Stimulated activated CD8-positive, alpha-beta memory T cell treated with anti-CD3 and anti-CD28 coated beads, Interleukin-4, amount 100 ng/mL, for 48 hours (primary cell): ENCODE results near the gene XYLT1.
A peak's percentile ranks its signal among the peaks of the same experiment; 100 is the strongest.

ENCODE experiments used
- DNase-seq: peaks from one replicate; pipeline ENCODE4 v3.0.0-alpha.2; 2020

Gene XYLT1

GRCh38 chr16:17392857-17393692 is 77.7 kb downstream of the XYLT1 start:
- DNase-seq = no peak

- no peak for DNase-seq
Measured at GRCh38 chr16:17392127-17392856, 78.5 kb downstream of the XYLT1 start.

DNA sequence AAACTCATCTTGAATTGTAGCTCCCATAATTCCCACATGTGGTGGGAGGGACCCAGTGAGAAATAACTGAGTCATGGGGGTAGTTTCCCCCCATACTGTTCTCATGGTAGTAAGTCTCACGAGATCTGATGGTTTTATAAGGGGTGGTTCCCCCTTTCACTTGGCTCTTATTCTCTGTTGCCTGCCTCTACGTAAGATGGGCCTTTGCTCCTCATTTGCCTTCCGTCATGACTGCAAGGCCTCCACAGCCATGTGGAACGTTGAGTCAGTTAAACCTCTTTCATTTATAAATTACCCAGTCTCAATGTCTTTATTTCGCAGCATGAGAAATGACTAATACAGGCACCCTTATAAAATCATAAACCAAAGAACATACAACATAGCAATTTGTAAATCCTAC is 79.0 kb downstream of the XYLT1 start:
- DNase-seq = no peak

DNA sequence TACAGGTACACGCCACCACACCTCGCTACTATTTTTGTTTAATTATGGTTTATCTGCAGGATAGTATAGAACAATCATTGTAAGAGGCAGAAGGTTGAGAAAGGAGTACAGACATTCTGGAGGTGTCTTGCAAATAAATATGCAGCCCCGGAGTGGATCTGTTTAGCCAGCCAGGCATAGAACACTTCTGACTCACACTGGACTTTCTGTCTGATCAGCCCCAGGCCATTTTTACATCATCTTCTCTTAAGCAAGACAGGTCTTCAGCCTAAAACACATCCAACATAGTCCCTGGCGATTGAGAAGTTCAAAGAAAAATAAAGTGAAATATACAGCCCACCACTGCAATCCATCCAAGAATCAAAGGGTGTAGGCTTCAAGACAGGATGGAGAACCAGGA is 81.4 kb downstream of the XYLT1 start:
- no peak for DNase-seq

GRCh38 chr16:17387256-17387655 is 83.5 kb downstream of the XYLT1 start:
- no peak for DNase-seq

DNA sequence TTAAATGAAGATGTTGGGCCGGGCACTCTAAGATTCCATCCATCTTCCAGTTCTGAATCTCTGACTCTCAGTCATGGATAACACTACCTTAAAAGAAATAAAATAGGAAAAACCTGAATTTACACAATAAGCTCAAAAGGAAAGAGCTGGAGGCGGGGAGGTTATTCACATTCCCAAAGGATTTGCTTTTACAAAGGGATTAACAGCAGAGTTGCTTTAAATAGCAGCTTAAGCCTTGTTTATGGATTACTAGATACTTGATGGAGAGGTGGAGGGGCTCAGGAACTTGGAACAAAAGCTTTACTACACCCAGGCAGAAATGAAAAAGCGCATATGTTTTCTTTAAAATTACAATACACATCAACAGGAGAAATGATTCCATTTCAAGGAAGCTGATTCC is 84.5 kb downstream of the XYLT1 start:
- no peak for DNase-seq

DNA sequence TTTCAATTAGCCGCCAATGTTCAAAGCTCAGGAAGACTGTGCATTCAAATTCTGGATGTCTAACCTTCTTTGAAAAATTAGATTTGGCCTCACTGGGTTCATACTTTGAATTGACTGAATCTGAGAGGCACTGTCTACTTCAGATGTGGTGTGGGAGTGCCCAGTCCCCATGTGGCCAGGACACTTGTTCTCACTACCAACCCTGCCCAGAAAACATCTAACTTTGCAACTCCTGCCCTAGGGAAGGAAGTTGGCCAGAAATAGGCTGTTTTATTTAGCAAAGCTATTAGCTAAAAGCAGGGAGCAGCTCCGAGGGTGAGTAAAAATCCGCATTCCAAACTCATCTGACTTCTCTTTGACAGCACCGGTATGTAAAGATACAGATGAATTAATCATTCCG is 86.3 kb downstream of the XYLT1 start:
- DNase-seq = no peak

DNA sequence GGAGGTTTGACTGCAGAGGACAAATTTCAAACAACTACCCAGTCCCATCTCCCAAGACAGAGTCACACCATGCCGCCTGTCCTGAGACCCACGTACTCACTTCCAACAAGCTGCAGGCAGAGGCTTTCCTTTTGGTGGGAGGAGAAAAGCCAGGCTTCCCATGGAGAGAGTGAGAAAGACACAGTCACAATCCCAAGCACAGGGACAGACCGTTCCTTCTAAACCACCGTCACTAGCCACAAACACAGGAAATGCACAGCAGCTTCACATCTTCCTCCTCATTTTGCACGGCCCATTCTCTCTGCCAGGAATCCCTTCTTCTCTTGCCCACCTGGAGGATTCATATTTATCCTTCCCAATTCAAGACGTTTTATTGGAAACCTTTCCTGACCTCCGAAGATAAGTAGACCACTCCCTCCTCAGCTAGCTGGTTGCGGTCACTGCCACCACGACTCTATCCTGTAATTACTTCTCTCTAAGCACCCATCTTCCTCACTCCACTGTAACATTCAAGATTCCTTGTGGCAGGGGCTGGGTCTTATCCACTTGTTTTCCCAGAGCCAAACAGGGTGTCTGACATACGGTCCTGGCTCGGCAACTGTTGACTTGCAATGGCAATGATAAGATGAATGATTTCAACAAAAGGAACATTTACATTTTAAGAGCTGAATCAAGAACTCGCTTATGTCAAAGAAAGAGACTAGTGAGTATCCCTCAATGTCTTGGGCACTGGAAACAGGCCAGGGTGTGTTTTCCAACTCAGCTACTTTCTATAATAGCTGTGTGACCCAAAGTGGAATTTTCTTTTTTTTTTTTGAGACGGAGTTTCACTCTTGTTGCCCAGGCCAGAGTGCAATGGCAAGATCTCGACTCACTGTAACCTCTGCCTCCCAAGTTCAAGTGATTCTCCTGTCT is 87.6 kb downstream of the XYLT1 start:
- DNase-seq = no peak

DNA sequence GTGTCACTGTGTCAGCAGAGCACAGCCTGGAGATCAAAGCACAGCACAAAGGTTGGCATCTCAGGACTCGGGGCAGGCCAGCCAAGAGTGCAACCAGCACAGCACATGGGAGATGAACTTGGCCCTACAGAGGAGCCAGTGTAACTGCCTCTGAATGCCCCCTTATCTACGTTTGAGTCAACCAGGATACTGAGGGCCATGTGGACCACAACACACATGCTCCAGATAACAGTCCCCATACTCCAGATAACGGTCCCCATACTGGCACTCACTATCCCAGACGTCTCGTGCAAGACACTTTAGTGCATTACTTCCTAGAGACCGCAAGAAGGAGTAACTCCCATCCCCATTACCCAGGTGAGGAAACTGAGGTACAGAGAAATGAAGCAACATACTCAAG is 88.2 kb downstream of the XYLT1 start:
- no peak for DNase-seq

DNA sequence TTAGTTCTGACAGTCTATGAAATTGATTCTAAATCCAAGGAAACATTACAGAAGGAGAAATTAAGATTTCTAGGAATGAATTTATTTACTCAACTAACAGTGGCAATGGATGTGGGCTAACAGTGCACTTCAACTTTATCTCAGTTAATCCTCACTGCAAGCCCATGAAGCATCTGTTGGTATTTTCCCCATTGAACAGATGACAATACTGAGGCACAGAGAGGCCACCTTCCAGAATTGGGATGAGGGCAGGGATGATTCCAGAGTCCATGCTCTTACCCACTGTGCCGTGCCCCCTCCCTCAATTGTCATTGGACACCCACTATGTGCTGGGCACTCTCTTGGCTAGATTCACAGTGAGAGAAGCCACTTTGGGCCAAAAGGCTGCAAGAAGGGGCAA is 89.0 kb downstream of the XYLT1 start:
- no peak for DNase-seq

DNA sequence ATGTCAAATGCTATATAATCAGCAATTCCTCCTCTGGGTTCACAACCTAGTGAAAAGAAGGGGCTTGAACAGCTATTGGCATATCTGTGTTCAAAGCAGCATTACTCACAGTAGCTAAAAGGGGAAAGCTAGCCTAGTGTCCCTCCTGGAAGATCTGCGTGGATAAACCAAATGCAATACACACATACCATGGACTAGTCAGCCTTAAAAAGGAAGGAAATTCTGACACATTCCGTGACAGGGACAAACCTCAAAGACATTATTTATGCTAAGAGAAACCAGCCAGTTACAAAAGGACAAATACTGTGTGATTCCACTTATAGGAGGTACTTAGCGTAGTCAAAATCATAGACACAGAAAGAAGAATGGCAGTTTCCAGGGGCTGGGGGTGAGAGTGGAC is 90.1 kb downstream of the XYLT1 start:
- no peak for DNase-seq

DNA sequence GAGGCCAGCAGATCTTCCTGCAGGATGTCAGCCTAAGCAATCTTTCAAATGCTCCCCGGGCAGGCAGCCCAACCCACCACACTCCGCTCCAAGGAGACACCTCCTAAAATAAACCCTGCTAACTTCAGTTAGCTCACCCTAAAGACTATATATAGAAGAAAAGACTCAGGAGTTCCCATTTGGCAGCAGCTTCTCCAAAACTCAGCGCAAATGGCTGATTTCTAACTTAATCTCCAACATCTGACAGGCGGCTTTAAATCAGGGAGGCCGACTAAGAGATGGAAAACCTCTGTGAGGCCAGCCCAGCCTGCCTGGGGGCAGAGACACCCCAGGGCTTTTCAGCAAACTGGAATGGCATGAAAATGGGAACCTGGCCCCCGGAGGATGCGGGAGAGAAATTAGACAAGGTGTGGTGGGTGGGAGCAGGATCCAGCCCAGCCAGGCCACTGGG is 91.6 kb downstream of the XYLT1 start:
- no peak for DNase-seq

DNA sequence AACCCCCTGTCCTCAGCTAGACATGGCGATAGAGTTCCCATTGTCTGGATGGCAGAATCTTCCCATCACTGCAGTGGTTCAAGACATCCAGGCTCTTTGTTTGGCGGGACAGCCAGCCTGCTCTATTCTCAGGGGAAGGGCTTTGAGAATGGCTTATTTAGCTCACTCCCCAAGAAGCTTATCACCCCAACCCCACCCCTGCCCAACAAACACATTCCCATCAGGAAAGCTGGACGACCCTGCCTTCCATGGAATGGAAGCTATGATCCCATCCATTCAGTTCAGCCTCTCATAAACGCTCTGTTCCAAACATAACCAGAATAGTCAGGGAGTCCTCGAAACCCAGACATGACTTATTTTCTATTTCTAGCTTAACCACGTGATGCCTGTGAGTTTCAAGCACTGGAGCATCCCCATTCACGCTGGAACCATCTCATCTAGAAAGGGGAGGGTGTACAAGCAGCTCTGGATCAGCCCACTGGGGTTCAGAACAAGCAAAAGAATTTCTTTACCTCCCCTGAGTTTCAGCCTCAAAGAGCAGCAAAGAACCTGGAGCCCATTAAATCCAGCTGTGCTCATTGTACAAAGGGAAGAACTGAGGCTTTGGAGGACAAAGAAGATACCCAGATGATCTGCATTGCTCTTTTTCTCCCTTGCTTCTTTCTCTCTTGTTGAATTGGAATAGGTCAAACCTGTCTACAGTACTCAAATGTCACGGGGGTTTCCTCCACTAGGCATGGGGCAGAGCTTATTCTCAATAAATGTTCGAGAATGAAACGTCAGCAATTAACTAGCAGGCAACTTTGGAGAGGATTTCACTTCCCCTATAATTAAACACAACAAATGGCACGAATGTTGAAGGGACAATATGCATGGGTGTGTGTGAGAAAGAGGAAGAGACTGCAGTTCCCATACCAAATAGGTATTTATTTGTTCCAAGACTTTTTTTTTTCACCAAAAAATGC is 93.1 kb downstream of the XYLT1 start:
- no peak for DNase-seq

DNA sequence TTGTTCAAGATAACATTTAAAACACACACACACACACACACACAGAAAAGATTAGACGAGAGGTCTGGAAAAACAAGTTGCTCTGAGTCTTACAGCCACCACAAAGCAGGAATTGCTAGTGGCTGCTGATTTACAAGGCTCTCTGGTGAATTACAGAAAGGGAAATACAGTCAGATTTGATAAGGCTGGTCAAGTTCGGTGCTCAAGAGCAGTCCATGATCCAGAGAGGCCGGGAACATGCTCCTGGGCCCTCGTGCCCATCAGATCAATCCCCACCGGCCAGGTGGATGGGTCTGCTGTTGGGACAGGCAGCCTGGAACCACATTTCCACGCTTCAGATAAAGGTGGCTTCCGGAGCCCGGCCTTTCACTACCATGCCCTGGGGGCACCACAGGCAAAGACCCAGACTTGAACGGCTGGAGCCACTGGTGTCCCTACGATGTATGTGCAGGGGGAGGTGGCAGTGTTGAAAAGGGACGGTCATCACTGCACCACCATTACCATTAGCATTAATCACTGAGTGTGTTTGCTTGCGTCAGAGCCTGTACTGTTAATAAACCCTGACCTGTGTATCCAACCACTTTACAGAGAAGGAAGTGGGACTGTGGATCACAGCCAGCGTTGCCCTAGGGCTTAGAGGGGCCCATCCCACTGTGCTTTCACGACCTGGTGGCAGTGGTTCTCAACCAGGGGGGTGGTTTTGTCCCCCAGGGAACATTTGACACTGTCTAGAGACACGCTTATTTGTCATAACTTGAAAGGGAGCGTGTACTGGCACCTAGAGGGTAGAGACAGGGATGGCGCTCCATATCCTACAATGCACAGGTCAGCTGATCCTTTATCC is 95.1 kb downstream of the XYLT1 start:
- DNase-seq = no peak

GRCh38 chr16:17374668-17375255 is 96.0 kb downstream of the XYLT1 start:
- DNase-seq = peak; percentile 38

- DNase-seq = no peak
Measured at GRCh38 chr16:17373533-17373932, 97.2 kb downstream of the XYLT1 start.

DNA sequence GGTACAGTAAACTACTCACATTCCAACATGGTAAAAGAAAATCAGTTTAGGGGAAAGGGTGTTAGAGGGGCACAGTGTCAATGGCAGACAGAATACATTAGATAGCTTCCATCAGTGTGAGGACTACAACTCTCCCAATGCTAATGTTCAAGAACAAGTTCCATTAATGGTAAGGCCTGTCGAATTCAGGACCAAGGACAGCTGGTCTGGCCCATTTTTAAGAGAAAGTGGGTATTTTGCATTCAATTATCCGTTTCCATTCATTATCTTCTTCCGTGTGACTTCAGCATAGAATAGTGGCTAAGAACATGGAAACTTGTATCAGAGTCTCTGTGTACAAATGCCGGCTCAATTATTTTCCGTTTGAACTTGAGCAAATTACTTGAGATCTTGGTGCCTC is 98.4 kb downstream of the XYLT1 start:
- DNase-seq = no peak

DNA sequence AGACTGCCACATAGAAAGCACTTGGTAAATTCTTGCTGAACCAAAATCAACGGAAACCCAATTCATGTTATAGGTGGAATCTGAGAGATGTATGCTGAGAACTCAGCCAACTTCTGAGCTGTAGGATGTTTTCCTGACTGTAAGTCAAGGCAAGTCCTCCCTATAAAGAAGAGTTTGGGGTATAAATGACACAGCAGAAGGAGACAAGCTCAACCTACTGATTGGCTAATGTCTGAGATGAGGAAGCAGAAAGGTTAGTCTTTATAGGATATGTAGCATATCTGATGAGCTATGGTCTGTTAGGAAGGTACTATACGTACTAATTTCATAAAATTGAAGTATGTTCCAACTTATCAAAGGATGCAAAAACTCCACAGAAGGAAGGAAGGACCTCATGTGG is 99.5 kb downstream of the XYLT1 start:
- no peak for DNase-seq

DNA sequence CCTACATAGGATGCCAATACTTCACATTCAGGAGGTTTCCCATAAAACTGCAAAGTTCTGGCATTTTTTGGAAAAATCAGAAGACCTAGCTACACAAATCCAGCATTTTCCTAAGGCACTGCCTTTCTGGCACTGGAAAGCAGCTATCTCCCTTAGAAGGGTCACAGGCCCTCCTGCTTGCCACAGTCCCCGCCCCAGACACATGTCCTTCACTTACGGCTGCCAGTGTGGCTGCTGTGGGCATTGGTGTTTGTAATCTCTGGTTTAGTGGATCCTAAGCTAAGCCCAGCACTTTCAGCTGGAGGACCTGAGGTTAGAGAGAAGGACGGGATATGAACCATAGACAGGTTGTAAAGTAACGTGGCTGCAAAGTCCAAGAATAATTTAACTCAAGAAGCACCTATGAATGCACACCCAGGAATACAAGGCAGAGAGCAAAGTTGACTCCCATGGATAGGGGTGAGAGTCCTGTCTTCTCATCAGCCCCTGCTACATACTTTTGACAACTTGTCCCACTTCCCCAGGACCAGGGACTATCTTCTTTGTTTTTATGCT is 100.0 kb downstream of the XYLT1 start:
- no peak for DNase-seq

GRCh38 chr16:17370223-17370707 is 100.5 kb downstream of the XYLT1 start:
- DNase-seq = peak; percentile 45
